Skeletal muscle cell (primary cell): Measurements from ENCODE around the gene SMCO4.

Experiments
- DNase-seq: peaks from one replicate; pipeline ENCODE4 v3.0.0-alpha.2; 2010; ENCODE audit warnings: low read depth
- H3K4me3 ChIP-seq: 2 replicates; pipeline ENCODE4 v1.5.1; 2011; ENCODE audit warnings: low read depth, mild to moderate bottlenecking, control low read depth, low read length, moderate library complexity

Gene SMCO4

DNA sequence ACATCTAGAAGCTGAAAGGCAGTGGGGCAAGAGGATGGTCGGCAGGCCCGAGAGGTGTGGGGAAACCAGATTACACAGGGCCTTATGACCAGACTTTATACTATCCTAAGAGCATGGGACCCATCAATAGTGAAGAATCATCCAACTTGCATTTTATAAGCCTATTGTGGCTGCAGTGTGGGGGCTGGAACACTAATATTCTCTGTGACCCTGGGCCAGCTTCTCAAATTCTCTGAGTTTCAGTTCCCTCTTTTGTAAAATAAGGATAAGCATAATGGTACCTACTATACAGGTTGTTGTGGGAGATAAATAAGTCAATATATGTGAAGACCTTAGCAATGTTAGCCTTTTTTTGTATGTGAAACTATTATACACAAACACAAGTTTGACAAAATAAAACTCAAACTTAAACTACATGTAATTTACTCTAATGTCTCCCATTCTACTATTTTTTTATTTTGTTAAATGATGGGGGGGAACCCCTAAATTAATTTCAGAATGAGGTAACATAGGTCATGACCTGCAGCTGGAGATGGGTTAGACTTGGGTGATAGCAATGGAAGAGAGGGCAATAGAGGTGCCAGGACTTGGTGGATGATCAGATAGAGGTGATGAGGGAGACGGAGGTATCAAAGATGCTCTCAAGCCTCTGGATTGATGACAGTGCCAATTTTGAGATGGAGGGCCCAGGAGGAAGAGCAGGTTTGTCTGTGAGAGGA lies 30.1 kb downstream of the SMCO4 start:
- no peak for DNase-seq
- H3K4me3 ChIP-seq: no peak overlapping the region

DNA sequence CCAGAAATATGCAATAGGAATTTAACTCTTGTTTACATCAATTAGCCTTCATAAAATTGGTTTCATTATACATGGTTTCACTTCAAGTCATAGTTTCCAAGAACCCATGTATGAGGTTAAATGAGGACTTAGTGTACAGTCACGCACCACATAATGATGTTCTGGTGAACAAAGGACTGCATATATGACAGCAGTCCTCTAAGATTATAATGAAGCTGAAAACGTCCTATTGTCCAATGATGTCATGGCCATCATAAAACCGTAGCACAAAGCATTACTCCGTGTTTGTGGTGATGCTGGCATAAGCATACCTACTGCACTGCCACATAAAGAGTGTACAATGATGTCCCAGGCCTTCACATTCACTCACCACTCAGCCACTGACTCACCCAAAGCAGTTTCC lies 31.1 kb downstream of the SMCO4 start:
- DNase-seq: no peak
- H3K4me3 ChIP-seq: no peak overlapping the region

DNA sequence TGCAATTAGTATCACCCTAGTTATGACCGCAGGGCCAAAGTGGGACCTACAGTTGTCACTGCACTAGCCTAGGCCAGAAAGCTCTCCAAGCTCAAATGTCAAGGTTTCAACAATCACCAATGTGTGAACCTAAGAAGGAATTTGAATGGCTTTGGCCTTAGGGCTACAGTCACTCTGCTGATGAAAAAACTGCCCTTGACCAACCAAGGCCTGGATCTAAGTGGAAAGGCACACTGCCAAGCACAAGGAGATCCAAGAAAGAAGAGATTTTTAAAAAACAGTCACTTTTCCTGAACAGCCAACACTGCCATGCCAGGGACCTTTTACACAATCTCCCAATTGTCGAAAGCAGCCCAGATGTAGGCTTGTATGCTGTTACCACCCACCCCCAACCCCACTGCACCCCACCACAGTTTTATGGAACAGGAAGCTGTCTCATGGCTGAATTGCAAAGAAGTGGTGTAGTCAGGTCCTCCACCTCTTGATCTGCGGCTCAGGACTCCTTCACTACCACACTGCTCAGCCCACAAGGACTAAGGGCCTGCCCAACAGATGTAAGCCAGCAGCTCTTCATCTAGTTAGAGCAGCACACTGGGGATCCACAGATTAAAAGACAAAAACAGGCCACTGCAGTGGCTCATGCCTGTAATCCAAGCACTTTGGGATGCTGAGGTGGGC lies 32.9 kb downstream of the SMCO4 start:
- no peak for DNase-seq
- H3K4me3 ChIP-seq: no peak overlapping the region

DNA sequence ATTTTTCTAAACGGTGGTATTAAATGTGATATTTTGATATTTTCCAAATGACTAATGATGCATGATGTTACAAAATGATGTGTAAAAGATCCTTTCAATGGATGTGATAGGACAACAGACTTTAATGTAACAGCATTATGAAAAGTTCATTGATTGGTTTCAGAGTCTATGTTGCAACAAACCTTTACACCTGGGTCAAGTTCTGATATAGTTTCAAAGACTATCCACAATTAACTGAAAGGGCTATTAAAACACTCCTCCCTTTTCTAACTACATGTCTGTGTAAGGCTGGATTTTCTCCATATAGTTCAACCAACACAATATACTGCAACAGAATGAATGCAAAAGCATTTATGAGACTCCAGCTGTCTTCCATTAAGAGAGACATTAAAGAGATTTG lies 35.7 kb downstream of the SMCO4 start:
- H3K4me3 ChIP-seq: no peak overlapping the region
- no peak for DNase-seq

DNA sequence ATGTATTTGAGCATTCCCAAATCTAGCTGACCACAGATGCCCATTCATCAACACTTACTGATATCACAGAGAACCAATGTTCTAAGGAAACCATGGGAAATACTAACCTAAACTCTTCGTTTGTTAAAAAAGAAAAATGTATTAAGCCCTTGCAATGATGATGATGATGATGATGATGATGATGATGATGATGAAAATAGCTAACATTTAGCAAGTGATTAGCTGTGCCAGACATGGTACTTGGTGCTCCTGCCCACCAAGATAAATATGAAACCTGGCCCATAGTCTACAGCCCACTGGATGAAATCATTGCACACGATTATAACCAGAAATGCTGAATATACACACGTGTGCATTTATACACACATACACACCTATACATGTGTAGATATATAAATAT lies 37.5 kb downstream of the SMCO4 start:
- no peak overlapping the region for H3K4me3 ChIP-seq
- no peak for DNase-seq

DNA sequence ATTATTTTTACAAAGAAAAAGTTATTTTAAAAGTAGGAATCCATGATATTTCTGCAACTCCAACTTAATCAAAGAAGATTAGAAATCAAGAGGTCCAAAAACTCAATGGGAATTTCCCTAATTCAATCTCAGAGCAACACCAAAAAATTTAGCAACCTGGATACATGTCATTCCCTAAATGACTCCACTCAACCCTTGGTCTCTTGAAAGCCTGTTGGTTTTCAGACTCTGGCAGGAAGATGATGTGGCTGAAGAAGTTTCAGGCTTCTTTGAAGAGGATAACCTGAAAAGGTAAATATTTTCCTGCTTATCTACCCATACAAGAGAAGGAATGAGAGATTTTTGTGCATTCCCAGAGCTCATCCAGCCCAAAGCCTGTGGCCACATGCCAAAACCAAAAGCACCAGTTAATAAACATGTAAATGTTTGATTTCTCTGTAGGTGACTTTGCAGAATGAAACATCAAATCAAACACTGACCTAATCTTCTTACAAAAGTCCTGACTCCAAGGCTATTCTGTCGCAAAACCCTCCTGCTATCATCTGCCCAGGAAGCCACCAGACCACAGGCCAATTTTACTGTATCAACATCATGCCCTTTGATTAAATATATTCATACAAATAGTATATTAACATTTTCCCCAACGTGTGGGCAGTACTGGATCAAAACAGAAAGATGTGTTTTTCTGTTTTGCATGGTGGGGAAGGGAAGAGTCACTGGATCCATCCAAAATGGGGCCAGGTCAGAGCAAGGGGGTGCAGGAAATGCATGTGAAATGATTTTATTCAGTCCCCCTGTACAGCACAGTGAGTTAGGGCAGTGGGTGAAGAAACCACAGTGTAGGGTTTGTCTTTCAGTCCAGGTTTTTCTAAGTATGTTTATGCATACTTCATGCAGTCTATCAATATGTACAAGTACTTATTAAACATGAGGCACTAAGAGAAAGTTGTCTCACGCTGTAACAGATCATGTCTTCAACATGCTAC lies 38.8 kb downstream of the SMCO4 start:
- H3K4me3 ChIP-seq: no peak overlapping the region
- no peak for DNase-seq

DNA sequence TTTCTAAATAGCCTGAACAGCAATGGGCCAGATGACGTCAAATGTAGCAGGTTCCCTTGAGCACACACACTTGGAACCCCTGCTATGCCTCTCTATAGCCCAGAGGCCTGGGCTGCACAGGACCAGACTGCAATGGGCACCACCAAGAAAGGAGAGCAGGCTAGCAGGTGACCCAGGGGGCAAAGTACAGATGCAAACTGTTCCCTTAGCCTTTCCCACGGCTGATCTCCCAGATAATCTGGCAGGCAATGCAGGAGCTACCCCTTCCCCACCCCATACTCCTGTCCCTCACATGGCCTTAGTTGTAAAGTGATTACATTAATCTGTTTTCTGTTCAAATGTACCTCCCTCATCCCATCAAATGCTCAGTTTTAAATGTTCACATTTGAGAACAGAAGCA lies 41.3 kb downstream of the SMCO4 start:
- H3K4me3 ChIP-seq: no peak overlapping the region
- no peak for DNase-seq

DNA sequence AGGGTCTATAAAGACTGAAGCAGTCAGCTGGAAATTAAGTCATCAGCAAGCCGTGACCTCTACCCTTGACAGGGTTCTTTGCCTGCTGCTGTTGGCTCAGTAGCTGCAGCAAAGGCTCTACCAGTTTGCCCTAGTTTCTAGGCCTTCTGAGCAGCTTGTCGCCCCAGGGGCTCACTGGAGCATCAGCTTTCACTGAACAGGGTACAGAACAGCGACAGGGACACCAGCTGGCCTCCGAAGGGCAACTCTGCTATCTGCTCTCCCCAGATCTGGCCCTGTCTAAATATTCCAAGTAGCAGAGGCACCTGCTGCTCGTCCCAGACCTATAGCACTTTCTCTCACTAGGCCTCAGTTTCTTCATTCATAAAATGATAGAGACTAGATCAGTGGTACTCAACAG lies 42.4 kb downstream of the SMCO4 start:
- no peak for DNase-seq
- no peak overlapping the region for H3K4me3 ChIP-seq

DNA sequence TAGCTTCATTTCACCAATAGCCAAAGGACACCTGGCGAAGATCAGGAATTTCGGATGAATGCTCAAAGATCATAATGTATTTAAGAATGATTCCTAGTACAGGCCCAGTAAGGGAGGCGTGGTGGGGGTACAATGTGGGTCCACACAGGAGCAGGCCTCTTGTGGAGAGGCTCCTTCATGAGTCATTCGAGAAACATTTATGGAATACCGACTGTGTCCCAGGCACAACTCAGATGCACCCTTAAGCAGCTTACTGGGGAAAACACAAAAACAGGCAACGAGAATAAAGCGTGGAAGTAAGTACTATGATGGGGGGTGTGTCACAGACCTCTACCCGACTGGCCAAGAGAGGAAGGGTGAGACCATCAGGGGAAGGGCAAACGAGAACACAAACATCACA lies 44.5 kb downstream of the SMCO4 start:
- no peak for DNase-seq
- H3K4me3 ChIP-seq: no peak overlapping the region

DNA sequence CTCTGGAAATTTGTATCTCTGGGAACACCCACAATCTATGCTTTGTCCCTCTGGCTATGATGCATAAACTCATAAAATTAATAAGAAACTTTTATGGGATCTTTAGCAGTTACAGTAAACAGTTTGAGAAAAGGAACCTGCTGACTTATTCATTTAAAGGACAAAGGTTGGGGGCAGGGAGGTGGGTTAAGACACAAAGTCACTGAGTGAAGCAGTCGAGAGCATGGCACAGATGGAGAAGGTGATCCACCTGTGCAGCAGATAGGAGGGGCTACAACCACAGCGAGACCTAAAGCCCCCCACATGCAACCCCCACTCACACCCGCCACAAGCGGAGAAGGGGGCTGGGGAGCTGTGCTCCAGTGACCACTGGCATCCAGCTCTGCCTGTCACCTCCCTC lies 45.0 kb downstream of the SMCO4 start:
- no peak for DNase-seq
- no peak overlapping the region for H3K4me3 ChIP-seq

DNA sequence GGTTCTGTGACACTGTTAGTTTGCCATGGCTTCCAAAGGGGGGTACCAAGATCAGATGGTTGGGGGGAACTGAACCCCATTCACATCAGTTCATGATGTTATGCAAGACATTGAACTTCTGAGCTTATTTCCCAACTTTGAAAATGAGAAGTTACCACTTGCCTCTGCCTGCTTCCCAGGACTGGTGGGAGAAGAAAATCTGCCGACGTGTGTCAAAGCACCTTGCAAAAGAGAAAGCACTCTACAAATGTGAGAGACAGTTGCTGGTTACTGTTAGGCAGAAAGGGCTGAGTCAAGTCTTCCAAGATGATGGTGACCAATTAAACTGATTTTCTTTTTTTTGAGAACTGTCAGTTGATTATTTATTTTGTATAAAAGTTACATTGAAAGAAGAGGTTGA lies 45.6 kb downstream of the SMCO4 start:
- H3K4me3 ChIP-seq: no peak overlapping the region
- no peak for DNase-seq

DNA sequence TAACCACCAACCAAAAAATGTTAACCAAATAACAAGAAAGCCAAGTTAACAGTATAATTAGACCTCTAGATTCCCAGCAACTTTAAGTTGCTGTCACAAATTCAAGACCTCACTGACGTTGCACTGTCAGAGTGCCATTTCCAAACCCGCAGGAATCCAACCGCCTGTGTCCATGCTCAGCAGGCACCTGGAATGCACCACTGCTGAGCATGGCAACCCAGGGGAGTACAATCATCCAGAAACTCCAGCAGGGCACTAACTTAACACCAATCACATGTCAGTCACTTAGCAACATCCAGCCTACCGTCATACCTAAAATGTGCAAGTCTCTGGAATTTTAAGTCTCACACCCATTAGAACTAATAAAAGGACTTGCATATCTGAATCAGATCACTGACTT lies 48.8 kb downstream of the SMCO4 start:
- H3K4me3 ChIP-seq: no peak overlapping the region
- no peak for DNase-seq

DNA sequence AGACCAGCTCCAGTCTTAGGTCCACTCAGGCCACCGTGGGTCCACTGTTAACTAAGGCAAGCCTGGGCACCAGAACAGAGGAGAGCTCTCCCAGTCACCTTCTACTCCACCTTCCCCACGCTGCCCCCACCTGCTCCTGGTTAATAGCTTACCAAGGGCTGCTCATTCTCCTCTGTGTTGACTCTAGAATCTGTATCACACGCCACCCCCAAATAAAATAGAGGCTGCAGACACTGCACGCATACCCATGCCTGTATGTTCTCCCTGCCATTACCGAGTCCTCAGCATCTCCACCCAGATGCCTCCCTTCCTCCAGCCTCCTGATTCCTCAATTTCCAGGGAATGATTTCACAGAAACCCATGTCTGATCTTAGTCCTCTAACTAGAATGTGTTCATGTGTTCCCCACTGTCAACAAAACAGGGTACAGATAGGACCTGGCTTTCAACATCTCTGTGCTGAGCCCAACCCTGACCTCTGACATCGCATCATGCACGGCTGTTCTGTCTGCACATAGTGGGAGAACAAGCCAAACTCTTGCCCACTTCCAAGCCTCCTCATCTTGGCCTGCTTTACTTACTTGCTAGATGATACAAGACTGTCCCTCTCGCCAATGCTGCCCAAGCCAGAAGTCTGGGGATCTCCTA lies 49.8 kb downstream of the SMCO4 start:
- H3K4me3 ChIP-seq: no peak overlapping the region
- no peak for DNase-seq

DNA sequence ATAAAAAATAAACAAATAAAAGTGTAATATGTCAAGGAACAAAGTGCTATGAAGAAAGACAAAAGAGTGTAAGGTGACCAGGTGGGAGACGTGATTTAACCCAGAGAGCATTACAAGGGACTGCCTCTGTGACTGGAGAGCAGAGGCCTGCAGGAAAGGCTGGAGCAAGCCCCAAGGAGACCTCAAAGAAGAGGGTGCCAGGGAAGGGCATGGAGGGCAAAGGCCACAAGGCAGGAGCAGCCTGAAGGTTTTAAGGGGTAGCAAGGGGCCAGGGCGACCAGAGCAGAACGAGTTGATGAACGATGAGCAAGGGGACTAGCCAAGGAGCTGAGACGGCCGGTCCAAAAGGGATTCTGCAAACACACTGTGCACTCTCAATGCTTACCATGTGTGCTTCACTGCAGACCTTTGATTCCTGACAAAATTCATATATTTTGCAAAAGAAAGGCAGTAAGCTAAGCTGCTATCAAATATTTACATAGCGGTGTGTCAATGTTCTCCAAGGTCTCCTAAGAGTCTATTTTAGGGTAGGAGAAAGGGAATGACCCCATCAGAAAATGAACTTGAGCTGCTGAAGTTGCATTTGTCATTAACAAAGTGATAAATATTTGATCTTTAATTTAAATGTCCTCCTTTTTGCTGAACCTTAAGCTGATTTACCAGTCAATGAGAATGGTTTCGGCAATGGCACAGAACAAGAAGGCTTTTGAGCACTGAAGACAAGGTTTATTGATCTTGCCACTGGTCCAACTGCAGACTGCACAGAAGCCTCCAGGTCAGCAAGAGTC lies 50.5 kb downstream of the SMCO4 start:
- H3K4me3 ChIP-seq: no peak overlapping the region
- no peak for DNase-seq

DNA sequence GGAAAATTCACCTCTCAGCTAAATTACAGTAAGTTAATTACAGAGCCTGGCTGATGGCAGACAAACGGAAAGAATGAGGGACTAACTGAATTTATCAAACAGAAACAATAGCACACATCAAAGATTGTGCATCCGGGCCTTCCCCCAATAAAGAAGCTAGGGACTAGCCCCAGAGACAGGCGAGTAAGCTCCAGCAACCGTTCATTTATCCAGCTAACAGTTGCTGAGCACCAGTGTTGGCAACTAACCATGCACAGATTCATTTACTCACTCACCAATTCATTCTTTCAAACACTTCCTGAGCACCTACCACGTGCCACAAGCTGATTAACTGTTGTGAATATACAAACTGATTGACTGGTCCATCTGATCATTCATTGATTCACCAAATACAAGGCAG lies 51.2 kb downstream of the SMCO4 start:
- no peak for DNase-seq
- no peak overlapping the region for H3K4me3 ChIP-seq

DNA sequence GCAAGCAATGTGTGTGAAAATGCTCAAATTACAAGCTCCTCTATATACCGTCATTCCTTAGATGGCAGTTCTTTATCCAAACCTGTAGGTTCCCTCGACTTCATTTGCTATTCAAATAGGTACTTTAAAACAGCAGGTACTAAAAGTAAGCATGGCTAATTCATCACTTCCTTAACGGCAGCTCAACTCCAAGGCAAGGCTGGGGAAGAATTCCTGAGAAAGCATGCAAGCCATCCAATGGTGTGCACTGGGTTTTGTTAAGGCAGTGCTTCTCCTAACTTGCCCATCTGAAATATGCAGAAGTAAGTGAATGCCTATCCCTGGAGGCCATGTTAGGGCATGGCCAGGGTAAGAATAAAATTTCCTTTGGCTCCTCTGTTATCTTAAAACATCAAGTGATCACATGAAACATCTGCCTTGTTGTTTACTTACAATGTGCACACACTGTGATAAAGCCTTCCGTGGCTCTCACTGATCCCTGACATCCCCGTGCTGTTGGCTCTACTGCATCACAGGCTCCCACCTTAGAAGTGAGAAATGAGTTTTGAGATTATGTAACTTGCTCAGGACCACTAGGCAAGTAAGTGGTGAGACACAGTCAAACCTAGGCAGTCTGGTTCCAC lies 52.1 kb downstream of the SMCO4 start:
- H3K4me3 ChIP-seq: no peak overlapping the region
- DNase-seq: no peak

DNA sequence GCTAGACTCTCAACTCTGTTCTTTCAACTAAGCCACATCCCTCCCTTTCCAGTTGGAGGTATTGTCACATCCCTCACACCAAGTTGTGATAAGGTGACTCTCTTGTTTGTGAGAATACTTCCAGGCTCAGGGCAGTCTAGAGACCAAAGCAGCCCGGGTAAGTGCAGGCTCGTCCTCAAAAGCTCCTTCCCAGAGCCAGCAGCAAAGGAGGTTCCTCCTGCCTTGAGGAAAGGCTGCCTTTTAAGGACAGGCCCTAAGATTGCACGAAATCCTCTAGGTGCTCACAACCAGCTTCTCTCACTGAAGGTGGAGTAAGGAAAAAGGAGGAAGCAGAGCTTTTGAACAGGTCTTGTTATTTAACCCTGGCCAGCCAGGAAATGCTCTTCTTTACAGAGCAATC lies 53.4 kb downstream of the SMCO4 start:
- DNase-seq: no peak
- H3K4me3 ChIP-seq: no peak overlapping the region

DNA sequence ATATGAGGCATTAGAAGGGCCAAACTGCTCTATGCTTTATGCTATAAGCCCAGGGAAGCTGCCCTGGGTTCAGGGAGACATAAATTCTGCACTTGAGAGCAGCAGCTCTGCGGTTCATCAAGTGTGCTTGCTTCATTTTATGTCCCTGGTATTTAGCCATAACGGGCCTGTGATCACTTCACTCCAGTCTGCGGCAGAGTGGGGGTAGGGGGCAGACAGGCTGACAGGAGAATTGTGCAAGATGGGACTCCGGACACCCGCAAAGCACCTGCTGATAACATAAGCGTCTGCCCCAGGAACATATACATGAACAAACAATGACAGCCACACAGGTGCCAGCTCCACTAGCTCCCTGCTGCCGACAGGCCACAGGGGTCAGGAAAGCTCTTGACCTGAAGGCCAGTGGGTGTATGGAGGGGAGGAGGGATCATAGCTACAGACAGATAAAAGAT lies 56.1 kb downstream of the SMCO4 start:
- no peak overlapping the region for H3K4me3 ChIP-seq
- DNase-seq: no peak

DNA sequence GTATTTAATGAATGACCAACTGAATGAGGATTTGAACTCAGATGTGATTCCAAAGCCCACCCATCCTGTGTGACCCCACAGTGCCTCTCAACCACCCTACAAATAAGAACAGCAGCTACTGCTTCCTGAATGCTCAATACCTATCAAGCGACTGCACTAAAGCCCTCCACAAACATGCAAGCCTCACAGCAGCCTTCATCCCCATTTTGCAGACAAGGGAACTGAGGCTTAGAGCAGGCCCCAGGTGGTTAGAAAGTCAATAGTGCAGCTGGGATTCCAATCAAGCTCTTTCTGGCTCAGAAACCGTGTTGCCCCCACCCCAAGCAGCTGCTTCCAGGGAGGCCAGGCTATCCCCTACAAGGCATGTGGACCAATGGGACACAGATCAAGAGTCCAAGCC lies 57.2 kb downstream of the SMCO4 start:
- H3K4me3 ChIP-seq: no peak overlapping the region
- DNase-seq: no peak
